Measurements from ENCODE around the gene MKNK1. TPM values are rescaled to one million over a fixed set of nuclear protein-coding genes. Genes with fewer than 3 reads are reported as not detected.

MKNK1 gene
- polyA plus RNA-seq, 1 donor = 30.3 TPM

- DNase-seq (ENCODE audit: low read depth) = no peak
Measured at GRCh38 chr1:46543382-46543760, 60.7 kb downstream of the MKNK1 start.

- no peak for DNase-seq (ENCODE audit: low read depth)
Measured at GRCh38 chr1:46539972-46540371, 64.1 kb downstream of the MKNK1 start.

- DNase-seq (ENCODE audit: low read depth) = no peak
Measured at GRCh38 chr1:46538147-46538546, 65.9 kb downstream of the MKNK1 start.

GRCh38 chr1:46537651-46538050, 66.4 kb downstream of the MKNK1 start:
- DNase-seq (ENCODE audit: low read depth) = no peak

GRCh38 chr1:46536527-46536926, 67.5 kb downstream of the MKNK1 start:
- no peak for DNase-seq (ENCODE audit: low read depth)

- no peak for DNase-seq (ENCODE audit: low read depth)
Measured at GRCh38 chr1:46535063-46535462, 69.0 kb downstream of the MKNK1 start.

GRCh38 chr1:46533179-46533864, 70.7 kb downstream of the MKNK1 start:
- DNase-seq (ENCODE audit: low read depth) = no peak

- DNase-seq (ENCODE audit: low read depth) = no peak
Measured at GRCh38 chr1:46532498-46533178, 71.4 kb downstream of the MKNK1 start.

- no peak for DNase-seq (ENCODE audit: low read depth)
Measured at GRCh38 chr1:46532095-46532494, 72.0 kb downstream of the MKNK1 start.

- no peak for DNase-seq (ENCODE audit: low read depth)
Measured at GRCh38 chr1:46530791-46531409, 73.2 kb downstream of the MKNK1 start.

- DNase-seq (ENCODE audit: low read depth) = no peak
Measured at GRCh38 chr1:46530311-46530710, 73.8 kb downstream of the MKNK1 start.

GRCh38 chr1:46529031-46529630, 74.9 kb downstream of the MKNK1 start:
- DNase-seq (ENCODE audit: low read depth) = no peak

- no peak for DNase-seq (ENCODE audit: low read depth)
Measured at GRCh38 chr1:46528297-46528955, 75.6 kb downstream of the MKNK1 start.

GRCh38 chr1:46527474-46528296, 76.4 kb downstream of the MKNK1 start:
- no peak for DNase-seq (ENCODE audit: low read depth)

- DNase-seq (ENCODE audit: low read depth) = no peak
Measured at GRCh38 chr1:46526691-46527291, 77.3 kb downstream of the MKNK1 start.

- DNase-seq (ENCODE audit: low read depth) = no peak
Measured at GRCh38 chr1:46526013-46526690, 77.9 kb downstream of the MKNK1 start.

GRCh38 chr1:46525253-46525983, 78.7 kb downstream of the MKNK1 start:
- DNase-seq (ENCODE audit: low read depth) = no peak

GRCh38 chr1:46524843-46525242, 79.2 kb downstream of the MKNK1 start:
- no peak for DNase-seq (ENCODE audit: low read depth)
